KMS-11 (cell line): ENCODE measurements around the gene PHF12.

Source experiments
- H2AFZ ChIP-seq: fragments of 200-600 bp; sonication (generic); 2 replicates; pipeline ENCODE4 v1.6.1; 2016; ENCODE audit warnings: antibody characterized with exemption, mixed run types, low read depth
- H3K27ac ChIP-seq: fragments of 200-600 bp; sonication (generic); 2 replicates; pipeline ENCODE4 v1.6.1; 2016; ENCODE audit warnings: mild to moderate bottlenecking, mixed run types
- H3K27me3 ChIP-seq: fragments of 200-600 bp; sonication (generic); 2 replicates; pipeline ENCODE4 v1.6.1; 2017; ENCODE audit warnings: mild to moderate bottlenecking, low read depth, mixed run types, moderate library complexity; ENCODE audit not compliant: insufficient read depth
- H3K36me3 ChIP-seq: fragments of 200-600 bp; sonication (generic); 2 replicates; pipeline ENCODE4 v1.6.1; 2017; ENCODE audit warnings: mild to moderate bottlenecking, mixed run types; ENCODE audit not compliant: insufficient read depth
- H3K4me1 ChIP-seq: fragments of 200-600 bp; sonication (generic); 2 replicates; pipeline ENCODE4 v1.6.1; 2016; ENCODE audit warnings: mild to moderate bottlenecking, low read depth, mixed run types; ENCODE audit not compliant: poor library complexity, severe bottlenecking
- H3K4me2 ChIP-seq: fragments of 200-600 bp; sonication (generic); 2 replicates; pipeline ENCODE4 v1.7.0; 2016; ENCODE audit warnings: mild to moderate bottlenecking, mixed run types
- H3K4me3 ChIP-seq: fragments of 200-600 bp; sonication (generic); IDR thresholded peaks from 2 replicates; pipeline ENCODE4 v1.6.1; 2017; ENCODE audit warnings: low read depth, low read length, mixed read lengths; ENCODE audit not compliant: insufficient read depth
- H3K79me2 ChIP-seq: fragments of 200-600 bp; sonication (generic); 2 replicates; pipeline ENCODE4 v1.6.1; 2016; ENCODE audit warnings: low read depth, mixed run types; ENCODE audit not compliant: insufficient read depth
- H3K9ac ChIP-seq: fragments of 200-600 bp; sonication (generic); 2 replicates; pipeline ENCODE4 v1.6.1; 2016; ENCODE audit warnings: mild to moderate bottlenecking, mixed run types
- H4K20me1 ChIP-seq: fragments of 200-600 bp; sonication (generic); 2 replicates; pipeline ENCODE4 v1.6.1; 2016; ENCODE audit warnings: mild to moderate bottlenecking, mixed run types; ENCODE audit not compliant: insufficient read depth
- TF ChIP-seq, protein P1 (sequence below): fragments of 200-600 bp; sonication (generic); conservative IDR thresholded peaks from 2 replicates; pipeline ENCODE4 v1.6.1; 2017; ENCODE audit warnings: low read depth, mild to moderate bottlenecking, antibody characterized with exemption, low read length, moderate library complexity, mixed read lengths

The PHF12 gene

GRCh38 chr17:28968914-28969295, 17.6 kb upstream of the PHF12 start:
- H3K4me1 ChIP-seq = no peaks in the 10 kb centered on the region
- H3K27ac ChIP-seq = no peak overlapping the region
- no peaks in the 10 kb centered on the region for H3K36me3 ChIP-seq
- H4K20me1 ChIP-seq = no peaks in the 10 kb centered on the region
- no peaks in the 10 kb centered on the region for H3K79me2 ChIP-seq
- H3K9ac ChIP-seq = no peak overlapping the region
- H3K27me3 ChIP-seq = peaks cover 63% of the 10 kb centered on the region
- no peak overlapping the region for H3K4me3 ChIP-seq
- no peak overlapping the region for H2AFZ ChIP-seq
- TF ChIP-seq, protein P1, sequence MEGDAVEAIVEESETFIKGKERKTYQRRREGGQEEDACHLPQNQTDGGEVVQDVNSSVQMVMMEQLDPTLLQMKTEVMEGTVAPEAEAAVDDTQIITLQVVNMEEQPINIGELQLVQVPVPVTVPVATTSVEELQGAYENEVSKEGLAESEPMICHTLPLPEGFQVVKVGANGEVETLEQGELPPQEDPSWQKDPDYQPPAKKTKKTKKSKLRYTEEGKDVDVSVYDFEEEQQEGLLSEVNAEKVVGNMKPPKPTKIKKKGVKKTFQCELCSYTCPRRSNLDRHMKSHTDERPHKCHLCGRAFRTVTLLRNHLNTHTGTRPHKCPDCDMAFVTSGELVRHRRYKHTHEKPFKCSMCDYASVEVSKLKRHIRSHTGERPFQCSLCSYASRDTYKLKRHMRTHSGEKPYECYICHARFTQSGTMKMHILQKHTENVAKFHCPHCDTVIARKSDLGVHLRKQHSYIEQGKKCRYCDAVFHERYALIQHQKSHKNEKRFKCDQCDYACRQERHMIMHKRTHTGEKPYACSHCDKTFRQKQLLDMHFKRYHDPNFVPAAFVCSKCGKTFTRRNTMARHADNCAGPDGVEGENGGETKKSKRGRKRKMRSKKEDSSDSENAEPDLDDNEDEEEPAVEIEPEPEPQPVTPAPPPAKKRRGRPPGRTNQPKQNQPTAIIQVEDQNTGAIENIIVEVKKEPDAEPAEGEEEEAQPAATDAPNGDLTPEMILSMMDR = no peak
- H3K4me2 ChIP-seq = no peak overlapping the region

DNA sequence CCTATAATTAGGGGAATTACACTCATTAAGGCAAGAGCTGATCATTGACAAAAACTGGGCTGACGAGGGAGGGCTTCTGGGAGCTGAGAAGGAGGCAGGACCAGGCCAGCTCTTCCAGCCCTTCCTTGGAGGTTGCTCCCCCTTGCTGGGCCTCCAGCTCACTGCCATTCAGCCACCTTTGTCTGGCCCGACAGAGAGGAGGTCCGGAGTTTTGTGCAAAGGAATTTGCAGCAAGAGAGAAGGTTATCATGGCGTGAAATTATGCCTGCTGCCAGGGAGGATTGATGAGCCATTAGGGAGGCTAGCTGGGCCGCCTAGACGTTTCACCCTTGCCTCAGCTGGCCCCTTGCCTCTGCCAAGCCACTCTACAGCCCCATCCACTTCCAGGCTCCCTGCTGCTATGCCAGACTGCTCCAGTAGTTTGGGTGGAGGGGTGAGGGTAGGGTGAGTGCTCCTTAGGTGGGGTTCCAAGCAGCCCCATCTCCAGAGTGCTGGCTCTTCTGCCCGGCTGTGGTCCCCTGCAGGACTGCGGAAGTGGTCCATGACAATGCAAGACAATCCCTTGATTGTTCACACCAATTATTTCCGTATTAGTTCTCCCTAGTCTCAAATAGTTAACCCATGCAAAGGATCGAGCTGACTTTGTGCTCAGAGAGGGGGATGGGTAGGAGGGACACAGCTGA, 17.1 kb upstream of the PHF12 start:
- no peaks in the 10 kb centered on the region for H3K4me1 ChIP-seq
- H4K20me1 ChIP-seq = no peaks in the 10 kb centered on the region
- no peak overlapping the region for H3K4me3 ChIP-seq
- no peak overlapping the region for H2AFZ ChIP-seq
- no peak overlapping the region for H3K9ac ChIP-seq
- no peak overlapping the region for H3K4me2 ChIP-seq
- TF ChIP-seq, protein P1 = no peak
- H3K79me2 ChIP-seq = no peaks in the 10 kb centered on the region
- H3K27ac ChIP-seq = no peak overlapping the region
- H3K27me3 ChIP-seq = peaks cover 64% of the 10 kb centered on the region
- no peaks in the 10 kb centered on the region for H3K36me3 ChIP-seq

- TF ChIP-seq, protein P1 = no peak
- Histone ChIP-seq H3K79me2 (no peaks in the 10 kb centered on the region), H3K9ac (no peak overlapping the region), H3K4me1 (no peaks in the 10 kb centered on the region), H4K20me1 (no peaks in the 10 kb centered on the region), H3K27me3 (peaks cover 62% of the 10 kb centered on the region), H3K27ac (no peak overlapping the region), H3K4me2 (no peak overlapping the region), H2AFZ (no peak overlapping the region), H3K36me3 (no peaks in the 10 kb centered on the region), H3K4me3 (no peak overlapping the region)
These were observed 16.2 kb upstream of the PHF12 start for GRCh38 chr17:28967221-28968135.

DNA sequence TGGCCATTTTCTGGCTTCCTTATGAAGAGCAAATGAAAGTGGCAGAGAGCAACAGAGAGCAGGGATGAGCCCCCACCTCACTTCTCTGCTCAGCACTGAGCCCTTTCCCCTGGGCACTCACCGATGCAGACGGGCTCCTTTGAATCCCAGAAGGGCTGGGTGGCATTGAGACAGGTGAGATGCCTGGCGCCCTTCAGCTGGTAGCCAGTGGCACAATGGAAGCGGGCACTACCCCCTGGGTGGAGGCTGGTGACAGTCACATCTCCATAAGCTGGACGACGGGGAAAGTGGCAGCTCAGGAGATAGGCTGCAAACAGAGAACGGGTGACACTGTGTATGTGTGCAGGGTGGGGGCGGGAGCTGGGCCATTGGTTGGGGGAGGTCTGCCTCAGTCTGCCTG, 12.5 kb upstream of the PHF12 start:
- H2AFZ ChIP-seq = no peak overlapping the region
- no peaks in the 10 kb centered on the region for H4K20me1 ChIP-seq
- TF ChIP-seq, protein P1 = no peak
- H3K36me3 ChIP-seq = no peaks in the 10 kb centered on the region
- no peak overlapping the region for H3K4me2 ChIP-seq
- no peak overlapping the region for H3K9ac ChIP-seq
- H3K4me1 ChIP-seq = no peaks in the 10 kb centered on the region
- H3K4me3 ChIP-seq = no peak overlapping the region
- H3K27me3 ChIP-seq = peaks cover 38% of the 10 kb centered on the region
- H3K27ac ChIP-seq = no peak overlapping the region
- H3K79me2 ChIP-seq = no peaks in the 10 kb centered on the region
